GM21737 (cell line): ENCODE measurements around the gene LRMDA.

Source experiments
- ATAC-seq: cut with Tn5 transposase; IDR thresholded peaks from one replicate; pipeline ENCODE4 v1.9.1; 2021; ENCODE audit warnings: mild to moderate bottlenecking, moderate library complexity; ENCODE audit not compliant: unreplicated experiment

The LRMDA gene

GRCh38 chr10:75443362-75443761 lies 11.9 kb downstream of the LRMDA start:
- ATAC-seq = no peak

- no peak for ATAC-seq
Observed at GRCh38 chr10:75444781-75445386, 13.5 kb downstream of the LRMDA start.

- ATAC-seq = no peak
Observed at GRCh38 chr10:75446508-75446907, 15.1 kb downstream of the LRMDA start.

- ATAC-seq = no peak
Observed at GRCh38 chr10:75448166-75448565, 16.7 kb downstream of the LRMDA start.

GRCh38 chr10:75449382-75450074 lies 18.1 kb downstream of the LRMDA start:
- no peak for ATAC-seq

- ATAC-seq = no peak
Observed at GRCh38 chr10:75450075-75450445, 18.6 kb downstream of the LRMDA start.

- ATAC-seq = no peak
Observed at GRCh38 chr10:75450644-75451640, 19.5 kb downstream of the LRMDA start.

- ATAC-seq = no peak
Observed at GRCh38 chr10:75451831-75452230, 20.4 kb downstream of the LRMDA start.

GRCh38 chr10:75452997-75453396 lies 21.6 kb downstream of the LRMDA start:
- no peak for ATAC-seq

- no peak for ATAC-seq
Observed at GRCh38 chr10:75456122-75456521, 24.7 kb downstream of the LRMDA start.

GRCh38 chr10:75460059-75460458 lies 28.6 kb downstream of the LRMDA start:
- ATAC-seq = no peak

- ATAC-seq = no peak
Observed at GRCh38 chr10:75461672-75462649, 30.5 kb downstream of the LRMDA start.

GRCh38 chr10:75462865-75463264 lies 31.4 kb downstream of the LRMDA start:
- ATAC-seq = no peak

GRCh38 chr10:75464478-75465449 lies 33.3 kb downstream of the LRMDA start:
- no peak for ATAC-seq

- no peak for ATAC-seq
Observed at GRCh38 chr10:75465450-75465827, 34.0 kb downstream of the LRMDA start.

GRCh38 chr10:75466001-75466400 lies 34.6 kb downstream of the LRMDA start:
- ATAC-seq = no peak

GRCh38 chr10:75466886-75467285 lies 35.5 kb downstream of the LRMDA start:
- no peak for ATAC-seq

- no peak for ATAC-seq
Observed at GRCh38 chr10:75468612-75469005, 37.2 kb downstream of the LRMDA start.

- no peak for ATAC-seq
Observed at GRCh38 chr10:75469006-75469616, 37.7 kb downstream of the LRMDA start.
